ENCODE results near the gene EFNA2.

DNA sequence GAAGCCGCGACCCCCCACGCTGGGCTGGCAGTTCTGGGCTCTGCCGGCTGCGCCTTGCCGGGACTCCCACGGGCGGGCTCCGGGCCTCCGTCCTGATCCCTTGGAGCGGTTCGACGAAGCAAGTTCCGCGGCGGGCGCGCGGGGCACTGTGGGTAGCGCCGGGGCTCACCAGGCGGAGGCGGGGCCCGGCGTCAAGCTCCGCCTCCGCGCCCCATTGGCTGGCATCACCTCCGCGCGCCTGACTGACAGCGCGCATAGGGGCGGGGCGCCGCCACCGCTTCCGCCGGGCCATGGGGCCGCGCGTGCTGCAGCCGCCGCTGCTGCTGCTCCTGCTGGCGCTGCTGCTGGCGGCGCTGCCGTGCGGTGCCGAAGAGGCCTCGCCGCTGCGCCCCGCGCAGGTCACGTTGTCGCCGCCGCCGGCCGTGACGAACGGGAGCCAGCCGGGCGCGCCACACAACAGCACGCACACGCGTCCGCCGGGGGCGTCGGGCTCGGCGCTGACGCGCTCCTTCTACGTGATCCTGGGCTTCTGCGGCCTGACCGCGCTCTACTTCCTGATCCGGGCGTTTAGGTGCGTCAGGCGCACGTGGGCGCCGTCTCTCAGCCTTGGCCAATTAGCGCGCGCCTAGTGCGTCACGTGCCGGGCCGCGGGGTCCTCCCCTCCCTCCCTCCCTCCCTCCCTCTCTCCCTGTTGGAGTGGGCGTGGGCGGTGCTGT, 10.3 kb upstream of the EFNA2 start, which contains the start of gene FAM174C:
- TF ChIP-seq, protein P1, sequence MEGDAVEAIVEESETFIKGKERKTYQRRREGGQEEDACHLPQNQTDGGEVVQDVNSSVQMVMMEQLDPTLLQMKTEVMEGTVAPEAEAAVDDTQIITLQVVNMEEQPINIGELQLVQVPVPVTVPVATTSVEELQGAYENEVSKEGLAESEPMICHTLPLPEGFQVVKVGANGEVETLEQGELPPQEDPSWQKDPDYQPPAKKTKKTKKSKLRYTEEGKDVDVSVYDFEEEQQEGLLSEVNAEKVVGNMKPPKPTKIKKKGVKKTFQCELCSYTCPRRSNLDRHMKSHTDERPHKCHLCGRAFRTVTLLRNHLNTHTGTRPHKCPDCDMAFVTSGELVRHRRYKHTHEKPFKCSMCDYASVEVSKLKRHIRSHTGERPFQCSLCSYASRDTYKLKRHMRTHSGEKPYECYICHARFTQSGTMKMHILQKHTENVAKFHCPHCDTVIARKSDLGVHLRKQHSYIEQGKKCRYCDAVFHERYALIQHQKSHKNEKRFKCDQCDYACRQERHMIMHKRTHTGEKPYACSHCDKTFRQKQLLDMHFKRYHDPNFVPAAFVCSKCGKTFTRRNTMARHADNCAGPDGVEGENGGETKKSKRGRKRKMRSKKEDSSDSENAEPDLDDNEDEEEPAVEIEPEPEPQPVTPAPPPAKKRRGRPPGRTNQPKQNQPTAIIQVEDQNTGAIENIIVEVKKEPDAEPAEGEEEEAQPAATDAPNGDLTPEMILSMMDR (IDR thresholded peaks at IDR 0.05): no peak
- TF ChIP-seq POLR2A (IDR thresholded peaks at IDR 0.05): no peak
